NT2/D1 (cell line): Measurements from ENCODE around the gene PLP2.

Experiments used
- SUZ12 ChIP-seq: IDR thresholded peaks from 2 replicates; pipeline ENCODE4 v1.6.1; 2011; ENCODE audit not compliant: insufficient read length, insufficient read depth; ENCODE audit errors: extremely low read depth
- YY1 ChIP-seq: IDR thresholded peaks from 2 replicates; pipeline ENCODE4 v1.6.1; 2011; ENCODE audit not compliant: insufficient read length, insufficient read depth
- ZNF274 ChIP-seq: IDR thresholded peaks from 2 replicates; pipeline ENCODE4 v1.6.1; 2011; ENCODE audit warnings: mild to moderate bottlenecking, low read depth, low read length

DNA sequence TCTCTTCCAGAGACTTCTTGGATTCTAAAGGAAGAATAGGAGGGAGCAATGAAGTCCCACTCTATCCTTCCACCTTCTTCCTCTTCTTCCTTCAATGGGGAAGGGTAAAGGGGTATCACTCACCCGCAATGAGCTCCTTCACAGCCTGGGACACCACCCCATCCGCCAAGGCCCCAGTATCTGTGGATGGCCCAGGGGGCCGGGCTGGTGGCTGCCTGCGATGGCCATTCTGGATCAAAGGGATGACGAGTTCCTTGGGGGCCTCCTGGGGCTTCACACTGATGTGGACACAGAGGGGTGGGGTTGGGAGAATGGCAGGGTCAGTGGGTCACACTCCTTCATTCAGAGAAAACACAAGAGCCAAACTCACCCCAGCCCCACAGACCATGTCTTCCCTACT is 49.2 kb upstream of the PLP2 start:
- no peak for TF ChIP-seq ZNF274
- TF ChIP-seq SUZ12: no peak
- TF ChIP-seq YY1: no peak
